Stromal cell of bone marrow (primary cell): ENCODE results near the gene SPTB.

Source experiments
- DNase-seq: peaks from one replicate; pipeline ENCODE4 v3.0.0-alpha.2; 2012; ENCODE audit warnings: low read depth

The SPTB gene

DNA sequence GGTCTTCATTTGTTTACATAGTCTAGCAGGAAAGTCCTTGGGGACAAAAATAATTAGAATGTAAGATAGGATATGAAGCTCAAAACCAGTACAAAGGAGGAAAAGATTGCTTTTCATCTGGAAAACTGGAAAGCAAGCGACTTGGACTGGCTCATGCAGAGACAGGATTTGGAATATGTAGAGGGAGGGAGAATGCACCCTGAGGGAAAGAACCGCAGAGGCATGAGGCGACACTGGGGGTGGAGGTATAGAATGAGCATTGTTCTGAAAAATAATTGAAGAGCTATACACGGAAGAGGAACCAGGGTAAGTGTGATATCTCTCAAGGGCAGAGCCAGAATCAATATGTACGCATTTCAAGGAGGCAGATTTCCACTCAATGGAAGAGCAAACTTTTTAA lies 90.0 kb downstream of the SPTB start:
- DNase-seq = no peak

DNA sequence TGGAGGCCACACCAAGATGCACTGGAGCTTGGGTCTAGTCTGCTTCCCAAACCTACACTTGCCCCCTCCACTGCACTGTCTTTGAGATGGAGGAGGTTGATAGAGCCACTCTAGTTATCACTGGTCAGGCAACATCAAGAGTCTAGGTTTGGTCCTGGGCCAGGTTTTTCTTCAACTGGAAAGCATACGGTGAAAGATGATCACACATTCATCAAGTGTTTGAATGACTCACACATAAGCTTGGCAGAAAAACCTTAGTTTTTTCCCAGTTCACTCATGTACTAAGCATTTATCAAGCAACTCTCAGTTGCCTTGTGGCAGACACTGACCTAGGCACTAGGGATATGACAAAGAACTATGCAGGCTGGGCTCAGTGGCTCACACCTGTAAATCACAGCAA lies 91.0 kb downstream of the SPTB start:
- peak; percentile 92 for DNase-seq

DNA sequence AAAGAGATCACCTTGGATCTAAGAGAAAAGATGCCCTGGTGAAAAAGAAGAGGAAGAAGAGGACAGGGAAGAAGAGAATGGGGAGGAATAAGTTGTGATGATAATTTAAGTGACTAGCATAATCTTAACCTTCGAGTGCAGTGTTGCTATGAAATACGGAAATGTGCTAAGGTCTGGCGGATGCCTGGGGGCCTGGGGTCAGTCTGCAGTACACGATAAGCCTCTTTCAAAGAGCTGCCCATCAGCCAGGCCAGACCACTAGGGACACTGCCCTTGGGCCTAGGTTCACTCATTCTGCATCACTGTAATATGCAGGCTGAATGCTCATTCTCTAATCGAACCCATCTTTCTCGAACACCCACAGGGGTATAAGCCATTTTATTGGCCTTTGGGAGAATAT lies 92.1 kb downstream of the SPTB start:
- DNase-seq = no peak

DNA sequence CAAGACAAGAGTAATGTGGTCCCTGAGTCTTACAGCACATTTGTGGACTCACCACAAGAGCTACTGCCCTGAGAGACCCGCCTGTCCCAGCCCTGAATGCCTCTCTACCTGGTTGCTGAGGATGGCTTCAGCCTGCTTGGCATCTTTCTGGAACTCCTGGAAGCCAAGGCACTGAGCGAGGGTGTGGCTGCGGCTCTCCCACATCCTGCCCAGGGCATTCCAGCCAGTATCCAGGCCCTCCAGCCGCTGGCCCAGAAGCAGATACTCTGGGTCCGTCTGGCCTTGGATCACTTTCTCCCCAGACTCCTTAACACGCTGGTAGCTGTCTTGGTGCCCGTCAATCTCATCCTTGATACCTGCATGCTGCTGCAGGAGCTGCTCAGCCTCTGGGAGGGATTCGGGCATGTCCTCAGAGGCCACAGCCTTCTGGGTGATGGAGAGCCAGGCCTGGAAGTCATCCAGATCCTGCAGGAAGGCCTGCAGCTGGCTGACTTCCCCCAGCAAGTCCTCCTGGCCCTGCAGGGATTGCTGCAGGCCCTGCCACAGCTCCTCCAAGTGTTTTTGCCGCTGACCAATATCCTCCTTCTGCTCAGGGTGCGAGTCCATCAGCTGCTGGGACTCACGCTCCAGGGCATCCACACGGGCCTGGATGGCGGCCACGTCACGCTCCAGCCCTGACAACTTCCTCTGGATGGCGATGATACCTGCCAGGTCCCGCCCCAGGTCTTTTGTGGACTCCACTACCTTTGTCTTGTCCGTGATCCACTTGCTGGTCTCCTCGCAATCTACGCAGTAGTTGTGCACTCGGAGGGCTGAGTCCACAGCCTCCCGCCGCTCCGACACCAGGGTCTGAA lies 93.2 kb downstream of the SPTB start:
- DNase-seq = no peak

DNA sequence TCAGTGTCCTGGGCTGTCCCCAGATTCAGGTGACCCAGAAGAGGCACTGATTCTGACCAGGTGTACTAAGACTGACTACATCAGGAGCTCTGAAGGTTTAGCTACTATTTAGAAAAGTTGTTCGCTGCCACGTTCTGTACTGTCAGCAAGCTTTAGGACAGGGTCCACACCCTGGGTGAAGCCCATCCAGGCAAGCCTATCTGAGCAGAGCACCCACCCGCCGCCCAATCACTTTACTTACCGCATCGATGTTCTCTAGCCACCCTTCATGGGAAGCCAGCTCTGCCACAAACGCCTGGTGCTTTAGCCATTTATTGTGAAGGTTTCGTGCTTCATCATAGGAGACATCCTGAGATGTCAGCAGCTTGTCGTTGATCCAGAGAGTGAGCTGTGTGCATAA lies 95.7 kb downstream of the SPTB start:
- no peak for DNase-seq

GRCh38 chr14:64782196-64782595 lies 97.5 kb downstream of the SPTB start:
- DNase-seq = no peak

DNA sequence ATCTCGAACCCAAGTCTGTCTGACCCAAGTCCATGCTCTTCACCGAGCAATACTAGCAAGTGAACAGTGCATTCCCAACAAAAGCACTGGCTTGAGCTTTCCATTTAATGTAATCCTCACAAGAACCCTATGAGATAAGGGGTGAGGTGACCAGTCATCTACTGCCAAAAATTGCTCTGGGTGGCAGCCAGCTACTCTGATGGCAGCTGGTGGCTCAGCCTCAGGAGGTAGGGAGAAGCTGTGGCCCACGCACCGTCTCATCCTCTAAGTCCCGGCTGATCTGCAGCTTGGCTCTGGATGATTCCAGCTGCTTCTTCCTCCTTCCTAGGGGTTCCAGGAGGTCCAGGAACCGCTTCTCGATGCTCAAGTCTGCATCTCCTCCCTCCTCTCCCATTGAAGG lies 100.2 kb downstream of the SPTB start:
- no peak for DNase-seq

GRCh38 chr14:64778104-64778754 lies 101.5 kb downstream of the SPTB start:
- no peak for DNase-seq

DNA sequence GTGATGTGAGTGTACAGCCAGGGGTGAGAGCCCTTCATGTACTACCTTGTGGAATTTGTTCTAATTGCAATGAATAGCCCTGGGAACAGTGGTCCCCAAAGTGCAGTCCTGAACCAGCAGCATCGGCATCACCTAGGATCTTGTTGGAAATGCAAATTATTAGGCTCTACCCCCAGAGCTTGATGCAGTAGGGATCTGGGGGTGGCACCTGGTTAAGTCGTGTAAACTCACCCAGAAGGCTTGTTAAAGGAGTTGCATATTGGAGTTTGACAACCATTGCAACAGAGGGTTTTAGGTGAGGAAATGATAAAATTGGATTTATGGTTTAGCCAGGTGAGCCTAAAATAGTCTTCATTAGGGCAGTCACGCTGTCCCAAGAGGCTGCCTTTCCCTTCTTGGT lies 102.2 kb downstream of the SPTB start:
- no peak for DNase-seq

DNA sequence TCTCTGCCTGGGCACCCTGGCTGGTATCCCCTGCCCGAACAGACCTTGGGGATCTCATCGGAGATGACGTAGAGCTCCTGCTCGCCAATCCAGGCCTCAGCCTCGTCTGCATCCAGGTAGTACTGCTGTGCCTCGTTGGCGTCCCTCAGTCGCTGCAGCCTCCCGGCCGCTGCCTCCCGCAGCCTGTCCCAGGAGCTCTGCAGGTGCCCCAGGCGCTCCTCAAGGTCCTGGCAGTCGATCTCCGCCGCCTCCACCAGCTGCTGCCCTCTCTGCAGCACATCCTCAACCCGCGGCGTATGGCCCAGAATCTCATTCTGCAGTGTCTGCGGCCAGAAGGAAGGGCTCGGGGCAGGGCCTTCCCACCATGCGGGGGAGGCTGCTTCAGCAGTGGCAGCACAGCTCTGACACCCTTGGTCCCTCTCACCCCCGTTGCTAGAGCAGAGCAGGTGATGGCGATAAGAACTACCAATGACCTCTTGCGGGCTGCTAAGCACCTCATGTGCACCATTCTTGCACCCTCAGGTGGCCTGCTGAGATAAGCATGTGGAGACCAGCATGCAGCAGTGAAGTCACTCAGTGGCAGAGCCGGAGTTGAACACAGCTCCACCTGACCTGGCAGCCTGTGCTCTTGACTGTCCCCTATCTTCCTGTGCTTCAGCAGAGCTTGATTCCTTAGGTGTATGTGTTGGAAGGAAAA lies 104.5 kb downstream of the SPTB start:
- no peak for DNase-seq

- DNase-seq = no peak
Measured at GRCh38 chr14:64774272-64774671, 105.4 kb downstream of the SPTB start.

DNA sequence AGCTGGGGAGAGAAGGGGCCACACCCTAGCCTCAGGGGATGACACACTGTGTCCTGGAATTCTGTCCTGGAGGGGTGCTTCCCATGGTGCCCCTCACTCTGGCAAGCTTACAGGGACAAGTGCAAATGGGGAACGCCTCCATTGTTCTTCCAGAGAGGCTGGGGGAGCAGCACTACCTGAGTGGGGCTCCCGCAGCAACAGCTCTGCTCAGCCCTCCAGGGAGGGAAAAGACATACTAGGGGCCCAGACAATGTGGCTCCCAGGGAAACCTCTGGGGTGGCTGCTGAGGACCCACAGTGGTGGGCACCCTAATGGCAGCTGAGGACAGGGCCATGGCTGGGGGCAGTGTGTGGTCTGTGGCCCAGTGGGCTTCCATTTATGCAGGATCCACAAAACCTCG lies 106.1 kb downstream of the SPTB start:
- no peak for DNase-seq

DNA sequence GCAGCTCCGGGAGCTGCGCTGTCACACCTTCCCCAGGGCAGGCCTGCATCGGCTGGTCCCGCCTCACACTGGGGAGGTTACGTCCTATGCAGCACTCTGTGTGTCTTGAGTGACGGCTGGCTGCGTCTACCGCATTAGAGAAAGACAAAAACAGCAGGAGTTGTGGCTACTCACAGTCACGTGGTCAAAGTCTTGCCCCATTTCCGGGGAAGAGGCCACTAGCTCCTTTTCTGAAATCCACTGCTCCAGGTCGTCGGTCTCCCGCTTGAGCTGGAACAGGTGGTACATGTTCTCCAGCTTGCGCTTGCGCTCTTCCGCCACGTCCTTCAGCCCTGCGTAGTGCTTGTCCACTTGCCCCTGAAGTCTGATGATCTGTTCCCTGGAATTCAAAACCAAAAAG lies 106.7 kb downstream of the SPTB start:
- DNase-seq = no peak

GRCh38 chr14:64772397-64772950 lies 107.2 kb downstream of the SPTB start:
- no peak for DNase-seq

DNA sequence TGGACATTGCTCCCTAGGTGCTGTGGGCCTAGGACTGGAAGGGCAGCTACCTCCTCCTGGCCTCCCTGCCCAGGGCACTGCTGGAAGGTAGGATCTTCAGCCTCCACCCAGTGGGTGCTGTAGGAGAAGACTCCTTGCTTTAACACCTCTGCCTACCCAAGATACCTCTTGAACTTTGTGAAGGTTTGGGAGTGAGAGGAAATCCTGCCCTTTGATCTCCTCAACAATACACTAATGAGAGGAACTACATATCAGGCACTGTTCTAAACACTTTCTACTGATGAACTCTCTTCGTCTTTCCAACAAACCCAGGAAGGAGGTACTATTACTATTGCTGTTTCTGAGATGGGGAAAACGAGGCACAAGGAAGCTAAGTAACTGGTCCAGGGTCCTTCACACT lies 108.5 kb downstream of the SPTB start:
- no peak for DNase-seq

DNA sequence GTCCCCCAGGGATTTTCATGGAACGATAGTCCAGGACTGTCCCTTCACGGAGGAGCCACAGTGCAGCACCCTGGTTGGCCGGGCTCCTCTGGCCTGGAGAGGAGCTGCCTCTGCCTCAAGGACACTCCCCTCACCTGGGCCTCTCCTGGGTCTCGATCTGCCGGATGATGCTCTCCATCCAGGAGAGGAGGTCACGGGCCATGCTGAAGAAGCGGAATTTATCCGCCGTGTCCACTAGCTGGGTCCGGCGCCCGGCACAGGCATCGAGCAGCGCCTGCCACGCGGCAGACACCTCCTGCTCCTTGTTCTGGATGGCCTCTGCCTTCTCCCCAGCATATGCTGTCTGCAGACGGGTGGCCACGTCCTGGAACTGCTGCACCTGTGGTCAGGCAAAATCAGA lies 109.0 kb downstream of the SPTB start:
- no peak for DNase-seq

DNA sequence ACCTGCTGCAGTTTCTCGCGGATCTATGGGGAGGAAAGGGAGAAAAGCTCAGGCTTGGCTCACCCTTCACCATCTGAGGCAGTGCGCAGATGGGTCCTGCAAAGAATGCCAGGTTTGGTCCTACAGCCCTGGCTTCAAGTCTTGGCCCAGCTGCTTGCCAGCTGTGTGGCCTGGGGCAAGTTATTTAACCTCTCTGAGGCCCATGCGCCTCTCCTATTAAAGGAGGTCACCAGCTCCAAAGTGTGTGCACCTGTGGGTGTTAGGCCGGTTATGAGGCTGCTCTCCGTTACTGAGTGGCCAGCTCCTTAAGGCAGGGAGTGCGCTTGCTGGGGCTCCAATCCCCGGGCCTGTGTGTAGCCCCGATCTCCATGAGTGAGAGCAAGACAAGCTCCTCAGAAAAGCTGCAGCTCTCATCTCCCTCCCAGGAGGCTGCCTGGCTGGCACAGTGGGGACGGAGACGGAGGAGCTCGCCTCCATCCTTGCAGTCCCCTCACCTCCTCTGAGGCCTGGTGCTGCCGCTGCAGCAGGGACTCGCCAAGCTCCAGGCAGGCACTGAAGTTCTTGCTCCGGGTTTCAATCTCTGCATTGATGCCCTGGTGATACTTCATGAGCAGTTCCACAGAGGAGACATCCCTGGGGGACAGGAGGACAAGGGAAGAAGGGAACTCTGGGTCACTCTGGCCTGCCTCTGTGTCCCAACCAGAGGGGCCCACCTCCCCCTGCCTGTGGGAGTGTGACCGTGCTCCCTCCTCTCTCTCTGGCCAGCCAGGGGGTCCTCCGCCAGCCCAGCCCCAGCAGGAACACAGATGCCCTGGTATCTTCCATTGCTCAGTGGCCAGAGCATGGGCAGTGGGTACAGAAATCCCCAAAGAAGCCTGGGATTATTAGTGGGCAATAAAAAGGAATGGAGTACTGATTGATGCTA lies 110.3 kb downstream of the SPTB start:
- no peak for DNase-seq

- no peak for DNase-seq
Measured at GRCh38 chr14:64768401-64769095, 111.2 kb downstream of the SPTB start.

- DNase-seq = no peak
Measured at GRCh38 chr14:64767215-64767964, 112.3 kb downstream of the SPTB start.

GRCh38 chr14:64766430-64767151 lies 113.1 kb downstream of the SPTB start:
- DNase-seq = no peak
